HepG2 (cell line): ENCODE measurements around the gene SIRPB1. TPM values are rescaled to one million over a fixed set of nuclear protein-coding genes. Genes with fewer than 3 reads are reported as not detected.

Experiments used
- ATAC-seq: fragments of 200-7000 bp; cut with Tn5 transposase; 3 replicates; pipeline ENCODE4 v1.9.1; 2020; ENCODE audit warnings: mild to moderate bottlenecking, moderate library complexity
- BruUV-seq: library from RNA; stranded (reverse); fragments of 400-500 nt; replicated peaks from 2 replicates; lab custom pipeline; 2021; lab: Mats Ljungman, UMichigan
- CTCF ChIA-PET: fragments of 300-600 bp; formaldehyde crosslinking; extraction: SDS; loops from one replicate; lab custom pipeline; 2021; ENCODE audit warnings: low total read pairs, inconsistent platforms, low intra/inter-chr PET ratio; lab: Yijun Ruan, JAX
- POLR2A ChIA-PET: fragments of 350-600 bp; sonication (Branson Sonifier 250); formaldehyde crosslinking; loops from one replicate; lab custom pipeline; 2020; ENCODE audit warnings: antibody characterized with exemption, inconsistent platforms; lab: Yijun Ruan, JAX
- DNase-seq: peaks from one replicate; pipeline ENCODE4 v3.0.0-alpha.2; 2015; ENCODE audit warnings: low spot score
- FAIRE-seq: peaks from 3 replicates; lab custom pipeline; 2011; peaks lifted over from hg19 to GRCh38; lab: Jason Lieb, UNC
- H2AFZ ChIP-seq: one replicate; pipeline ENCODE4 v1.6.1; 2011; ENCODE audit warnings: low read length, inconsistent platforms
- H3K27ac ChIP-seq: fragments of 300-600 bp; 3 replicates; pipeline ENCODE4 v1.8.0; 2011; ENCODE audit warnings: mixed run types, mild to moderate bottlenecking, mixed read lengths, low read length, inconsistent platforms; ENCODE audit not compliant: insufficient read depth; ENCODE audit errors: extremely low read length
- H3K27me3 ChIP-seq, 2 experiments: fragments of 200-600 bp in 1 of 2; 2 replicates in 1 of 2; 3 replicates in 1 of 2; pipeline versions ENCODE4 v1.6.0 to v1.8.0; 2011; ENCODE audit warnings: low read length in 2 of 2, mild to moderate bottlenecking in 2 of 2, moderate library complexity in 2 of 2, inconsistent platforms in 1 of 2; ENCODE audit not compliant: insufficient read depth in 2 of 2, control insufficient read depth in 1 of 2
- H3K36me3 ChIP-seq, 2 experiments: fragments of 200-600 bp in 1 of 2; replicated peaks in 1 of 2; 2 replicates in 1 of 2; 3 replicates in 1 of 2; pipeline versions ENCODE4 v1.5.1 to v1.8.0; 2011; ENCODE audit warnings: low read length in 2 of 2, inconsistent platforms in 1 of 2; ENCODE audit not compliant: insufficient read depth in 2 of 2, control insufficient read depth in 1 of 2
- H3K4me1 ChIP-seq: 2 replicates; pipeline ENCODE4 v1.5.1; 2012; ENCODE audit warnings: low read length, inconsistent platforms; ENCODE audit not compliant: insufficient read depth
- H3K4me2 ChIP-seq: 2 replicates; pipeline ENCODE4 v1.6.0; 2011; ENCODE audit warnings: low read depth, low read length, inconsistent platforms
- H3K4me3 ChIP-seq, 3 experiments: fragments of 200-600 bp in 1 of 3; sonication (generic), shearing (Covaris generic) in 1 of 3; replicated peaks in 1 of 3; 2 replicates each; pipeline ENCODE4 v1.5.1; 2011 to 2016; ENCODE audit warnings: low read length in 3 of 3, inconsistent platforms in 2 of 3, low read depth in 2 of 3, mild to moderate bottlenecking in 2 of 3, control low read depth in 1 of 3, mixed read lengths in 1 of 3; ENCODE audit not compliant: insufficient read depth in 1 of 3
- H3K79me2 ChIP-seq: one replicate; pipeline ENCODE4 v1.6.1; 2011; ENCODE audit warnings: low read length, inconsistent platforms; ENCODE audit not compliant: insufficient read depth
- H3K9ac ChIP-seq: 2 replicates; pipeline ENCODE4 v1.6.0; 2011; ENCODE audit warnings: mild to moderate bottlenecking, low read depth, low read length, inconsistent platforms; ENCODE audit not compliant: insufficient read depth
- H3K9me3 ChIP-seq: 2 replicates; pipeline ENCODE4 v1.5.1; 2012; ENCODE audit warnings: mild to moderate bottlenecking, low read length
- H4K20me1 ChIP-seq: 2 replicates; pipeline ENCODE4 v1.6.0; 2011; ENCODE audit warnings: inconsistent platforms, mild to moderate bottlenecking, low read length, moderate library complexity; ENCODE audit not compliant: insufficient read depth
- GATA4 ChIP-seq: sonication (generic); IDR thresholded peaks from 2 replicates; pipeline ENCODE4 v1.6.1; 2016; ENCODE audit warnings: antibody characterized with exemption, low read depth, borderline replicate concordance
- GPN1 ChIP-seq: sonication (generic); formaldehyde crosslinking; IDR thresholded peaks from 2 replicates; pipeline ENCODE4 v1.5.1; 2020; ENCODE audit warnings: missing genetic modification reagents, borderline replicate concordance
- KLF15 ChIP-seq: sonication (generic); formaldehyde crosslinking; IDR thresholded peaks from 2 replicates; pipeline ENCODE4 v1.8.1; 2023; ENCODE audit warnings: borderline replicate concordance, mild to moderate bottlenecking, inconsistent platforms, missing genetic modification reagents, mixed read lengths
- MNT ChIP-seq: fragments of 450-650 bp; IDR thresholded peaks from 2 replicates; pipeline ENCODE4 v1.6.1; 2016
- NFKBIZ ChIP-seq: IDR thresholded peaks from 2 replicates; pipeline ENCODE4 v1.6.1; 2018; ENCODE audit warnings: missing genetic modification reagents, missing compliant biosample characterization
- PHF20 ChIP-seq: sonication (generic); formaldehyde crosslinking; IDR thresholded peaks from 2 replicates; pipeline ENCODE4 v1.5.0; 2020; ENCODE audit warnings: mild to moderate bottlenecking, missing genetic modification reagents
- SMARCE1 ChIP-seq: fragments of 450-650 bp; IDR thresholded peaks from 2 replicates; pipeline ENCODE4 v1.6.1; 2017; ENCODE audit warnings: borderline replicate concordance
- SRSF1 ChIP-seq: fragments of 200-400 bp; formaldehyde crosslinking; optimal IDR thresholded peaks from 2 replicates; pipeline ENCODE3; 2017; ENCODE audit warnings: mild to moderate bottlenecking, low read depth, low read length, moderate library complexity
- TIGD3 ChIP-seq: sonication (generic); formaldehyde crosslinking; IDR thresholded peaks from 2 replicates; pipeline ENCODE4 v1.5.1; 2020; ENCODE audit warnings: mild to moderate bottlenecking, missing genetic modification reagents, borderline replicate concordance
- ZBTB46 ChIP-seq: sonication (generic); formaldehyde crosslinking; IDR thresholded peaks from 2 replicates; pipeline ENCODE4 v1.4.0; 2020; ENCODE audit warnings: mild to moderate bottlenecking, missing genetic modification reagents, borderline replicate concordance
- ZNF121 ChIP-seq: sonication (generic); formaldehyde crosslinking; IDR thresholded peaks from 2 replicates; pipeline ENCODE4 v1.5.0; 2020; ENCODE audit warnings: mild to moderate bottlenecking, missing genetic modification reagents
- ZNF138 ChIP-seq: sonication (generic); formaldehyde crosslinking; IDR thresholded peaks from 2 replicates; pipeline ENCODE4 v1.5.0; 2020; ENCODE audit warnings: mild to moderate bottlenecking, low read depth, missing genetic modification reagents
- ZNF251 ChIP-seq: sonication (generic); formaldehyde crosslinking; IDR thresholded peaks from 2 replicates; pipeline ENCODE4 v1.9.0; 2021; ENCODE audit warnings: mild to moderate bottlenecking, missing genetic modification reagents
- ZNF256 ChIP-seq: sonication (generic); formaldehyde crosslinking; conservative IDR thresholded peaks from 2 replicates; pipeline ENCODE4 v1.4.0; 2020; ENCODE audit warnings: missing genetic modification reagents
- ZNF274 ChIP-seq: sonication (generic); formaldehyde crosslinking; IDR thresholded peaks from 2 replicates; pipeline ENCODE4 v1.5.1; 2020; ENCODE audit warnings: mild to moderate bottlenecking, missing genetic modification reagents
- ZNF30 ChIP-seq: sonication (generic); formaldehyde crosslinking; IDR thresholded peaks from 2 replicates; pipeline ENCODE4 v1.5.0; 2020; ENCODE audit warnings: mild to moderate bottlenecking, missing genetic modification reagents
- ZNF460 ChIP-seq: sonication (generic); formaldehyde crosslinking; IDR thresholded peaks from 2 replicates; pipeline ENCODE4 v1.5.1; 2020; ENCODE audit warnings: missing genetic modification reagents, mild to moderate bottlenecking, borderline replicate concordance
- ZNF563 ChIP-seq: sonication (generic); formaldehyde crosslinking; IDR thresholded peaks from 2 replicates; pipeline ENCODE4 v1.8.0; 2022; ENCODE audit warnings: mild to moderate bottlenecking, moderate library complexity, missing genetic modification reagents
- ZNF878 ChIP-seq: sonication (generic); formaldehyde crosslinking; IDR thresholded peaks from 2 replicates; pipeline ENCODE4 v1.8.1; 2023; ENCODE audit warnings: mild to moderate bottlenecking, missing genetic modification reagents, moderate library complexity
- ZZZ3 ChIP-seq: sonication (generic); formaldehyde crosslinking; IDR thresholded peaks from 2 replicates; pipeline ENCODE4 v1.4.0; 2020; ENCODE audit warnings: missing genetic modification reagents, mild to moderate bottlenecking, borderline replicate concordance
- WGBS: methylation state at CpG from one replicate; pipeline ENCODE4 v1.1.6; 2017; ENCODE audit warnings: low lambda C conversion rate; 5-methylcytosine and 5-hydroxymethylcytosine counted together
- in situ Hi-C: cut with HindIII; loops from 2 replicates; pipeline ENCODE4 v1.10.0; 2017; ENCODE audit warnings: low pct_unique_long_range_greater_than_20kb; ENCODE audit not compliant: extremely low pct_ligation_motif_present
- intact Hi-C: fragments of 100-400 bp; cut with micrococcal nuclease; formaldehyde crosslinking; loops from one replicate; pipeline ENCODE4 v1.10.0; 2022; ENCODE audit not compliant: unreplicated experiment
- polyA plus RNA-seq, 8 experiments: library from polyadenylated mRNA; depleted of rRNA in 3 of 8; stranded (reverse) in 7 of 8; unstranded in 1 of 8; fragments of >200 nt; fragmentation: Illumina TruSeq in 4 of 8; extraction: Trizol in 4 of 8; gene quantifications; 2 replicates each; pipeline versions ENCODE4 v1.2.1 to v1.2.3, GENCODE V29; 2011 to 2016; ENCODE audit warnings: low read depth in 4 of 8, missing spikeins in 1 of 8, mixed read lengths in 1 of 8; ENCODE audit not compliant: insufficient read depth in 1 of 8
- total RNA-seq, 5 experiments: library from RNA; depleted of rRNA; stranded (reverse); fragments of >200 nt; fragmentation: Illumina TruSeq; extraction: Trizol; gene quantifications; 2 replicates each; pipeline ENCODE4 v1.2.3, GENCODE V29; 2016; ENCODE audit warnings: low read depth in 1 of 5

The SIRPB1 gene
- total and polyA plus RNA-seq, 2 of the 13 experiments (the other 11 are each of a cell fraction or from before 2014, with no cell fraction given), result 0.41 to 1.4 TPM

GRCh38 chr20:1646975-1647431 is 27.2 kb upstream of the SIRPB1 start (continued):
- TF ChIP-seq MNT (no peak), PHF20 (CRISPR knock-in tag) (no peak), SMARCE1 (no peak), ZNF274 (no peak), GPN1 (CRISPR knock-in tag) (no peak), GATA4 (no peak), ZNF460 (no peak), ZNF121 (CRISPR knock-in tag) (no peak)

GRCh38 chr20:1644101-1644962 is 24.5 kb upstream of the SIRPB1 start:
- no peak; the same call in 1 of the 3 replicates for ATAC-seq
- in situ Hi-C loops, result no loop called here
- no peak for TF ChIP-seq ZNF878 (CRISPR knock-in tag)
- no peak for TF ChIP-seq KLF15 (CRISPR knock-in tag)
- no peak for TF ChIP-seq ZNF251 (CRISPR knock-in tag)
- no peak for TF ChIP-seq TIGD3 (CRISPR knock-in tag)
- TF ChIP-seq ZZZ3 (CRISPR knock-in tag), result no peak
- no peak for TF ChIP-seq ZNF138 (CRISPR knock-in tag)
- no peak for TF ChIP-seq ZNF30
- TF ChIP-seq ZNF563, result no peak
- TF ChIP-seq SRSF1, result no peak
- no peak for TF ChIP-seq NFKBIZ (CRISPR knock-in tag)
- no peak for TF ChIP-seq ZBTB46 (CRISPR knock-in tag)
- TF ChIP-seq ZNF256 (CRISPR knock-in tag), result no peak

More at GRCh38 chr20:1644101-1644962, 24.5 kb upstream of the SIRPB1 start:
- Histone ChIP-seq H3K9me3 (no peaks in the 10 kb centered on the region), H3K4me2 (no peak overlapping the region), H3K4me3 (no peak overlapping the region), H2AFZ (no peak overlapping the region), H3K79me2 (no peaks in the 10 kb centered on the region), H4K20me1 (no peaks in the 10 kb centered on the region), H3K4me1 (no peaks in the 10 kb centered on the region), H3K27ac (no peak overlapping the region), H3K27me3 (peaks cover 0 to 23% of the 10 kb centered on the region in 2 experiments; a peak in 2 of 5 replicates), H3K9ac (no peak overlapping the region), H3K36me3 (no peaks in the 10 kb centered on the region)
- intact Hi-C loops, result no loop called here
- WGBS, result 46% methylated on average over 6 of the region's 8 CpGs
- CTCF ChIA-PET, result no interaction called here
- POLR2A ChIA-PET, result no interaction called here
- FAIRE-seq, result no peak
- no peak for DNase-seq
- BruUV-seq, result no TSS peak
